CD4-positive, alpha-beta T cell (primary cell): ENCODE data around the gene ANKRD53. TPM values are rescaled to one million over a fixed set of nuclear protein-coding genes. Genes with fewer than 3 reads are reported as not detected.

ENCODE experiments used
- ATAC-seq: fragments of 200-7000 bp; cut with Tn5 transposase; one replicate; pipeline ENCODE4 v1.10.0; 2022; ENCODE audit warnings: mild to moderate bottlenecking; ENCODE audit not compliant: poor library complexity
- CTCF ChIA-PET: fragments of 350-600 bp; sonication (Branson Sonifier 250); formaldehyde crosslinking; loops from one replicate; lab custom pipeline; 2021; ENCODE audit warnings: antibody characterized with exemption, inconsistent platforms; lab: Charles Lee
- POLR2A ChIA-PET: fragments of 350-600 bp; sonication (Branson Sonifier 250); formaldehyde crosslinking; loops from one replicate; lab custom pipeline; 2021; ENCODE audit warnings: antibody characterized with exemption, inconsistent platforms; lab: Charles Lee
- DNase-seq, 14 experiments: peaks; one replicate each; pipeline ENCODE4 v3.0.0-alpha.2; 2013 to 2020; ENCODE audit warnings: mixed read lengths in 2 of 14
- H3K27ac ChIP-seq, 2 donors: one replicate each; pipeline versions ENCODE4 v1.5.1 to v1.7.0; 2013; ENCODE audit warnings: low read length in 2 of 2, low read depth in 1 of 2, mild to moderate bottlenecking in 1 of 2
- H3K27me3 ChIP-seq, 2 experiments: 1 replicate in 1 of 2; 2 replicates in 1 of 2; pipeline versions ENCODE4 v1.6.1 to v1.7.0; 2013; ENCODE audit warnings: low read length in 2 of 2, control low read depth in 1 of 2, mild to moderate bottlenecking in 1 of 2, moderate library complexity in 1 of 2; ENCODE audit not compliant: insufficient read depth in 2 of 2, control insufficient read depth in 1 of 2
- H3K36me3 ChIP-seq: one replicate; pipeline ENCODE4 v1.6.1; 2013; ENCODE audit warnings: low read length, control low read depth; ENCODE audit not compliant: insufficient read depth
- H3K4me1 ChIP-seq: one replicate; pipeline ENCODE4 v1.6.1; 2013; ENCODE audit warnings: low read length, control low read depth; ENCODE audit not compliant: insufficient read depth
- H3K4me3 ChIP-seq: one replicate; pipeline ENCODE4 v1.5.1; 2013; ENCODE audit warnings: mild to moderate bottlenecking, low read length, moderate library complexity
- H3K9me3 ChIP-seq, 2 experiments: 1 replicate in 1 of 2; 2 replicates in 1 of 2; pipeline versions ENCODE4 v1.6.1 to v1.7.0; 2013; ENCODE audit warnings: low read length in 2 of 2, mild to moderate bottlenecking in 2 of 2, control low read depth in 1 of 2, moderate library complexity in 1 of 2; ENCODE audit not compliant: control insufficient read depth in 1 of 2, insufficient read depth in 1 of 2
- H3K27ac Mint-ChIP-seq: one replicate; pipeline ENCODE4 v1.8.0; 2020; ENCODE audit warnings: mixed read lengths
- H3K27me3 Mint-ChIP-seq: one replicate; pipeline ENCODE4 v1.8.0; 2021; ENCODE audit warnings: mixed read lengths
- H3K36me3 Mint-ChIP-seq: one replicate; pipeline ENCODE4 v1.8.0; 2021; ENCODE audit warnings: low read depth, mixed read lengths
- H3K4me1 Mint-ChIP-seq: one replicate; pipeline ENCODE4 v1.8.0; 2021; ENCODE audit warnings: low read depth, mixed read lengths
- H3K4me3 Mint-ChIP-seq: one replicate; pipeline ENCODE4 v1.8.0; 2020; ENCODE audit warnings: mild to moderate bottlenecking, mixed read lengths
- H3K9me3 Mint-ChIP-seq: one replicate; pipeline ENCODE4 v1.8.0; 2020; ENCODE audit warnings: mixed read lengths
- CTCF ChIP-seq: fragments of 200-600 bp; IDR thresholded peaks from one replicate; pipeline ENCODE4 v1.8.0; 2022; ENCODE audit warnings: antibody characterized with exemption, mild to moderate bottlenecking
- intact Hi-C, 2 experiments: fragments of 100-400 bp; cut with DNase I in 1 of 2; cut with micrococcal nuclease in 1 of 2; formaldehyde crosslinking; loops; one replicate each; pipeline versions ENCODE4 v1.15.1 to v1.9.0; 2023 to 2025; cut with DNase I, micrococcal nuclease
- total RNA-seq, 174 experiments: library from RNA in 2 of 174; stranded (reverse) in 2 of 174; gene quantifications; one replicate each; pipeline ENCODE4 v1.2.3 and lab custom pipeline; 2021 to 2026

ANKRD53 gene
- total RNA-seq, 2 experiments from 2014 or later = 0.42 to 1.2 TPM

- Histone ChIP-seq H3K9me3 (no peaks in the 10 kb centered on the region), H3K27ac (no peak overlapping the region), H3K4me3 (no peak overlapping the region), H3K4me1 (no peaks in the 10 kb centered on the region), H3K36me3 (no peaks in the 10 kb centered on the region), H3K27me3 (peaks cover 0 to 2% of the 10 kb centered on the region in 2 experiments)
- no peak for TF ChIP-seq CTCF
- ATAC-seq = no peak
- POLR2A ChIA-PET = no interaction called here
- peak in 1 of 14 experiments; percentile 29 for DNase-seq
- CTCF ChIA-PET = interaction anchor here (1.1 kb wide), 1 partner anchor 10 kb away, joined by 3 read pairs; no protein-coding TSS in a partner anchor
- no peaks in the 10 kb centered on the region for H3K4me1 Mint-ChIP-seq
- no peak overlapping the region for H3K27ac Mint-ChIP-seq
- H3K27me3 Mint-ChIP-seq = peaks cover 21% of the 10 kb centered on the region
- no peaks in the 10 kb centered on the region for H3K9me3 Mint-ChIP-seq
- intact Hi-C loops = no loop called here
- H3K4me3 Mint-ChIP-seq = no peak overlapping the region
- no peaks in the 10 kb centered on the region for H3K36me3 Mint-ChIP-seq
Measured at GRCh38 chr2:70937866-70938585, 40.4 kb upstream of the ANKRD53 start.

GRCh38 chr2:70938586-70938950, 39.9 kb upstream of the ANKRD53 start:
- DNase-seq (peak in 1 of 14 experiments; percentile 12), ATAC-seq (no peak)
- ChIA-PET CTCF (interaction anchor here (1.1 kb wide), 1 partner anchor 10 kb away, joined by 3 read pairs; no protein-coding TSS in a partner anchor), POLR2A (no interaction called here)
- TF ChIP-seq CTCF = no peak
- peaks cover 21% of the 10 kb centered on the region for H3K27me3 Mint-ChIP-seq
- H3K4me3 Mint-ChIP-seq = no peak overlapping the region
- no peaks in the 10 kb centered on the region for H3K36me3 ChIP-seq
- H3K4me1 ChIP-seq = no peaks in the 10 kb centered on the region
- no peak overlapping the region for H3K27ac ChIP-seq
- H3K9me3 ChIP-seq = no peaks in the 10 kb centered on the region
- H3K4me1 Mint-ChIP-seq = no peaks in the 10 kb centered on the region
- H3K4me3 ChIP-seq = no peak overlapping the region
- no peaks in the 10 kb centered on the region for H3K9me3 Mint-ChIP-seq
- H3K27ac Mint-ChIP-seq = no peak overlapping the region
- H3K27me3 ChIP-seq = peaks cover 0 to 2% of the 10 kb centered on the region in 2 experiments
- no peaks in the 10 kb centered on the region for H3K36me3 Mint-ChIP-seq
- intact Hi-C loops = no loop called here

- peak in 1 of 14 experiments; percentile 17 for DNase-seq
- CTCF ChIA-PET = interaction anchor here (1.1 kb wide), 1 partner anchor 9 kb away, joined by 3 read pairs; no protein-coding TSS in a partner anchor
- H3K27me3 Mint-ChIP-seq = peaks cover 21% of the 10 kb centered on the region
Measured at GRCh38 chr2:70939001-70939838, 39.2 kb upstream of the ANKRD53 start.

More at GRCh38 chr2:70939001-70939838, 39.2 kb upstream of the ANKRD53 start:
- H3K4me1 ChIP-seq = no peaks in the 10 kb centered on the region
- no peak for ATAC-seq
- no peak for TF ChIP-seq CTCF
- Mint-ChIP-seq H3K27ac (no peak overlapping the region), H3K36me3 (no peaks in the 10 kb centered on the region), H3K4me1 (no peaks in the 10 kb centered on the region), H3K4me3 (no peak overlapping the region), H3K9me3 (no peaks in the 10 kb centered on the region)
- no peaks in the 10 kb centered on the region for H3K36me3 ChIP-seq
- peaks cover 0 to 2% of the 10 kb centered on the region in 2 experiments for H3K27me3 ChIP-seq
- intact Hi-C loops = no loop called here
- POLR2A ChIA-PET = no interaction called here
- H3K4me3 ChIP-seq = no peak overlapping the region
- H3K9me3 ChIP-seq = no peaks in the 10 kb centered on the region
- H3K27ac ChIP-seq = no peak overlapping the region
